Measurements from ENCODE around the gene TBC1D17. TPM values are rescaled to one million over a fixed set of nuclear protein-coding genes. Genes with fewer than 3 reads are reported as not detected.

Gene TBC1D17
- 10 to 100 TPM; 21.0 to 31.8 (median 30.4) TPM for total RNA-seq

GRCh38 chr19:49877020-49877878 is at the start of gene TBC1D17, which contains the start of gene AKT1S1:
Gene TBC1D17 (plus strand): TSS chr19:49877702. CDS start chr19:49877724, 22 bp downstream.
Gene AKT1S1 (minus strand): TSS chr19:49877355. CDS start chr19:49873295, 4,060 bp downstream.
- Histone ChIP-seq H3K4me3 (peak within 1 kb of the TSS; percentile 82 to 92 (median 88)), H3K27ac (peak within 1 kb of the TSS; percentile 99 to 100), H3K36me3 (no peaks in the 10 kb centered on the region), H3K9me3 (no peaks in the 10 kb centered on the region), H3K4me1 (peaks cover 4 to 7% of the 10 kb centered on the region in 2 donors), H3K27me3 (no peaks in the 10 kb centered on the region)
- intact Hi-C loops (cut with DNase I; ENCODE audit: low total_unique reads) = no loop called here
- TF ChIP-seq POLR2AphosphoS5 (IDR thresholded peaks at IDR 0.05) = peak; percentile 94 to 99 (median 98)
- TF ChIP-seq, protein P1, sequence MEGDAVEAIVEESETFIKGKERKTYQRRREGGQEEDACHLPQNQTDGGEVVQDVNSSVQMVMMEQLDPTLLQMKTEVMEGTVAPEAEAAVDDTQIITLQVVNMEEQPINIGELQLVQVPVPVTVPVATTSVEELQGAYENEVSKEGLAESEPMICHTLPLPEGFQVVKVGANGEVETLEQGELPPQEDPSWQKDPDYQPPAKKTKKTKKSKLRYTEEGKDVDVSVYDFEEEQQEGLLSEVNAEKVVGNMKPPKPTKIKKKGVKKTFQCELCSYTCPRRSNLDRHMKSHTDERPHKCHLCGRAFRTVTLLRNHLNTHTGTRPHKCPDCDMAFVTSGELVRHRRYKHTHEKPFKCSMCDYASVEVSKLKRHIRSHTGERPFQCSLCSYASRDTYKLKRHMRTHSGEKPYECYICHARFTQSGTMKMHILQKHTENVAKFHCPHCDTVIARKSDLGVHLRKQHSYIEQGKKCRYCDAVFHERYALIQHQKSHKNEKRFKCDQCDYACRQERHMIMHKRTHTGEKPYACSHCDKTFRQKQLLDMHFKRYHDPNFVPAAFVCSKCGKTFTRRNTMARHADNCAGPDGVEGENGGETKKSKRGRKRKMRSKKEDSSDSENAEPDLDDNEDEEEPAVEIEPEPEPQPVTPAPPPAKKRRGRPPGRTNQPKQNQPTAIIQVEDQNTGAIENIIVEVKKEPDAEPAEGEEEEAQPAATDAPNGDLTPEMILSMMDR (IDR thresholded peaks at IDR 0.05) = peak in 2 of 3 donors; percentile 10 to 17
- peak; percentile 96 for TF ChIP-seq POLR2A (IDR thresholded peaks at IDR 0.05)
- peak; percentile 99 to 100 for DNase-seq (ENCODE audit: low spot score in 2 of 2)

- Histone ChIP-seq H3K4me3 (no peak overlapping the region), H3K27ac (no peak overlapping the region), H3K9me3 (no peaks in the 10 kb centered on the region), H3K27me3 (no peaks in the 10 kb centered on the region), H3K4me1 (no peaks in the 10 kb centered on the region), H3K36me3 (no peaks in the 10 kb centered on the region)
- TF ChIP-seq POLR2A (IDR thresholded peaks at IDR 0.05) (no peak), POLR2AphosphoS5 (IDR thresholded peaks at IDR 0.05) (no peak)
- TF ChIP-seq, protein P1 (IDR thresholded peaks at IDR 0.05) = no peak
- intact Hi-C loops (cut with DNase I; ENCODE audit: low total_unique reads) = no loop called here
- DNase-seq (ENCODE audit: low spot score in 2 of 2) = no peak
These were observed 48.3 kb upstream of the TBC1D17 start for GRCh38 chr19:49829200-49829599.

DNA sequence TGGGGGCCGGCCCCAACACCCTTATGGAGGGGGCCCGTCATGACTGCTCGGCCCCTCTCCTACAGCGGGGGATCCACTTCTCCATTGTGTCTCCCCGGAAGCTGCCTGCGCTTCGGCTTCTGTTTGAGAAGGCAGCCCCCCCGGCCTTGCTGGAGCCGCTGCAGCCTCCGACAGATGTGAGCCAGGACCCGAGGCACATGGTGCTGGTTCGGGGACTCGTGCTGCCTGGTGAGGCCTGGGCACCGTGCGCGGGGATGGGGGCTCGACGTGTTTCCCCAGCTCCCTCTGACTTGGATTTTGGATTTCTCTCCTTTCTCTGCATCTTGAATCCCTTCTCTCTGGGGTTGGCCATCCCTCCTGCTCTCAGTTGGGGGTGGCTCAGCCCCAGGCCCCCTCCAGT is 47.8 kb upstream of the TBC1D17 start:
- Histone ChIP-seq H3K27ac (no peak overlapping the region), H3K9me3 (no peaks in the 10 kb centered on the region), H3K4me1 (no peaks in the 10 kb centered on the region), H3K4me3 (no peak overlapping the region), H3K27me3 (no peaks in the 10 kb centered on the region), H3K36me3 (no peaks in the 10 kb centered on the region)
- intact Hi-C loops (cut with DNase I; ENCODE audit: low total_unique reads) = no loop called here
- TF ChIP-seq, protein P1 (IDR thresholded peaks at IDR 0.05) = no peak
- no peak for TF ChIP-seq POLR2AphosphoS5 (IDR thresholded peaks at IDR 0.05)
- TF ChIP-seq POLR2A (IDR thresholded peaks at IDR 0.05) = no peak
- no peak for DNase-seq (ENCODE audit: low spot score in 2 of 2)

- no peak for TF ChIP-seq POLR2A (IDR thresholded peaks at IDR 0.05)
- no peak for TF ChIP-seq POLR2AphosphoS5 (IDR thresholded peaks at IDR 0.05)
- TF ChIP-seq, protein P1 (IDR thresholded peaks at IDR 0.05) = no peak
- Histone ChIP-seq H3K4me1 (no peaks in the 10 kb centered on the region), H3K4me3 (no peak overlapping the region), H3K36me3 (no peaks in the 10 kb centered on the region), H3K9me3 (no peaks in the 10 kb centered on the region), H3K27me3 (no peaks in the 10 kb centered on the region), H3K27ac (no peak overlapping the region)
- intact Hi-C loops (cut with DNase I; ENCODE audit: low total_unique reads) = no loop called here
- no peak for DNase-seq (ENCODE audit: low spot score in 2 of 2)
These were observed 46.7 kb upstream of the TBC1D17 start for GRCh38 chr19:49830766-49831165.

- intact Hi-C loops (cut with DNase I; ENCODE audit: low total_unique reads) = no loop called here
- H3K9me3 ChIP-seq = no peaks in the 10 kb centered on the region
- no peaks in the 10 kb centered on the region for H3K27me3 ChIP-seq
These were observed 45.9 kb upstream of the TBC1D17 start for GRCh38 chr19:49831592-49831991.

More at GRCh38 chr19:49831592-49831991, 45.9 kb upstream of the TBC1D17 start:
- H3K36me3 ChIP-seq = no peaks in the 10 kb centered on the region
- H3K4me3 ChIP-seq = no peak overlapping the region
- DNase-seq (ENCODE audit: low spot score in 2 of 2) = no peak
- TF ChIP-seq POLR2A (IDR thresholded peaks at IDR 0.05) = no peak
- TF ChIP-seq, protein P1 (IDR thresholded peaks at IDR 0.05) = no peak
- no peak for TF ChIP-seq POLR2AphosphoS5 (IDR thresholded peaks at IDR 0.05)
- H3K4me1 ChIP-seq = no peaks in the 10 kb centered on the region
- no peak overlapping the region for H3K27ac ChIP-seq

Measured in breast epithelium (tissue), 4 donors.